A549 (cell line): ENCODE results near the gene SLC22A17.

ENCODE experiments used
- CEBPB ChIP-seq, 2 experiments: fragments of >200 bp in 1 of 2; sonication (Bioruptor Twin) in 1 of 2; formaldehyde crosslinking in 1 of 2; IDR thresholded peaks; 2 replicates each; pipeline ENCODE4 v1.6.1; 2012 to 2016
- CHD4 ChIP-seq: fragments of 200-600 bp; sonication (generic); IDR thresholded peaks from 2 replicates; pipeline ENCODE4 v1.6.1; 2016; ENCODE audit warnings: antibody characterized with exemption, mild to moderate bottlenecking, borderline replicate concordance
- KDM1A ChIP-seq: fragments of 200-600 bp; sonication (generic); IDR thresholded peaks from 2 replicates; pipeline ENCODE4 v1.6.1; 2016; ENCODE audit warnings: low read depth, mild to moderate bottlenecking
- PHF8 ChIP-seq: fragments of 200-600 bp; sonication (generic); IDR thresholded peaks from 2 replicates; pipeline ENCODE4 v1.6.1; 2016; ENCODE audit warnings: low read depth, mild to moderate bottlenecking, antibody characterized with exemption, moderate library complexity, borderline replicate concordance
- POLR2A ChIP-seq: IDR thresholded peaks from 2 replicates; pipeline ENCODE4 v1.6.1; 2012; ENCODE audit warnings: mild to moderate bottlenecking, low read length
- RARB ChIP-seq: fragments of 250-450 bp; sonication (Bioruptor Pico); IDR thresholded peaks from 2 replicates; pipeline ENCODE4 v1.8.0; 2021; ENCODE audit warnings: mild to moderate bottlenecking, moderate library complexity
- RCOR1 ChIP-seq: fragments of 150-350 bp; IDR thresholded peaks from 2 replicates; pipeline ENCODE4 v1.6.1; 2014; ENCODE audit warnings: antibody characterized with exemption, low read length, low read depth
- RFX5 ChIP-seq: fragments of 450-650 bp; IDR thresholded peaks from 2 replicates; pipeline ENCODE4 v1.7.1; 2014; ENCODE audit warnings: antibody characterized with exemption, mild to moderate bottlenecking, moderate library complexity
- SMC3 ChIP-seq: fragments of >200 bp; sonication (Bioruptor Twin); formaldehyde crosslinking; IDR thresholded peaks from 3 replicates; pipeline ENCODE4 v1.6.1; 2018; ENCODE audit warnings: inconsistent platforms
- SREBF2 ChIP-seq: fragments of 450-650 bp; IDR thresholded peaks from 2 replicates; pipeline ENCODE4 v1.6.1; 2014; ENCODE audit warnings: mild to moderate bottlenecking, moderate library complexity
- ZSCAN20 ChIP-seq: fragments of 250-450 bp; sonication (Bioruptor Pico); IDR thresholded peaks from 2 replicates; pipeline ENCODE4 v1.8.0; 2022; ENCODE audit warnings: mild to moderate bottlenecking, moderate library complexity
- TF ChIP-seq, protein P1 (sequence below): fragments of >200 bp; sonication (Bioruptor Twin); formaldehyde crosslinking; IDR thresholded peaks from 3 replicates; pipeline ENCODE4 v1.5.1; 2016
- TF ChIP-seq, protein P2 (sequence below): fragments of 150-350 bp; IDR thresholded peaks from 2 replicates; pipeline ENCODE4 v1.6.1; 2014; ENCODE audit warnings: low read depth, mild to moderate bottlenecking, low read length
- TF ChIP-seq, protein P3 (sequence below): IDR thresholded peaks from 2 replicates; pipeline ENCODE4 v1.6.1; 2012

DNA sequence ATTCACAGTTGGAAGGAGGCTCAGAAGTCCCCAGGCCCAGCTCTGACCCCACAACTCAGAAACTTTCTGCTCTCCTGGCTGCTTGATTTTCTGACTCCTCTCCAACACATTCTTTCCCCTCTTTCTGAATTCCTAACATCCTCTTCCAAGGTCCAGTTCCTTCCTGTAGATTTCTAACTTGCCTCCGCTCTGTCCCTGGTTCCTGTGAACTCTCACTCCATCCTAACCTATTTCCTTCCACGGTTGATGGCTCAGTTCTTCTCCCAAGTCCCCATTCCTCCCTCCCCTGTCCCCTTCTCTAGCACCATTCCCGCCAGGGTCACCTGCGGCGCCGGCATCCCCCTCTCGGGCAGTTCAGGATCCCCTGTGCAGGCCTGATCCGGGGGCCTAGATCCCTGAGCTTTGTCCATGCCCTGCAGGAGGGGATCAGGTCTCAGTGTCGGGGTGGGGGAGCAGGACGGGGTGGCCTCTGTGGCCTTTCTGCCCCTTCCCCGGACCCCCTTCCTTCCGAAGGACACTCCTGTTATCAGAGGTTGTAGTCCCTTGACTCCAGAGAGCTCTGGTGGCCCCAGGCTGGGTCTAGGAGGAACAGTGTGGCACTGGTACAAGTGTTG, 6.0 kb upstream of the SLC22A17 start:
- TF ChIP-seq POLR2A = no peak
- TF ChIP-seq, protein P1, sequence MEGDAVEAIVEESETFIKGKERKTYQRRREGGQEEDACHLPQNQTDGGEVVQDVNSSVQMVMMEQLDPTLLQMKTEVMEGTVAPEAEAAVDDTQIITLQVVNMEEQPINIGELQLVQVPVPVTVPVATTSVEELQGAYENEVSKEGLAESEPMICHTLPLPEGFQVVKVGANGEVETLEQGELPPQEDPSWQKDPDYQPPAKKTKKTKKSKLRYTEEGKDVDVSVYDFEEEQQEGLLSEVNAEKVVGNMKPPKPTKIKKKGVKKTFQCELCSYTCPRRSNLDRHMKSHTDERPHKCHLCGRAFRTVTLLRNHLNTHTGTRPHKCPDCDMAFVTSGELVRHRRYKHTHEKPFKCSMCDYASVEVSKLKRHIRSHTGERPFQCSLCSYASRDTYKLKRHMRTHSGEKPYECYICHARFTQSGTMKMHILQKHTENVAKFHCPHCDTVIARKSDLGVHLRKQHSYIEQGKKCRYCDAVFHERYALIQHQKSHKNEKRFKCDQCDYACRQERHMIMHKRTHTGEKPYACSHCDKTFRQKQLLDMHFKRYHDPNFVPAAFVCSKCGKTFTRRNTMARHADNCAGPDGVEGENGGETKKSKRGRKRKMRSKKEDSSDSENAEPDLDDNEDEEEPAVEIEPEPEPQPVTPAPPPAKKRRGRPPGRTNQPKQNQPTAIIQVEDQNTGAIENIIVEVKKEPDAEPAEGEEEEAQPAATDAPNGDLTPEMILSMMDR = no peak
- no peak for TF ChIP-seq ZSCAN20
- no peak for TF ChIP-seq RFX5
- TF ChIP-seq, protein P2, sequence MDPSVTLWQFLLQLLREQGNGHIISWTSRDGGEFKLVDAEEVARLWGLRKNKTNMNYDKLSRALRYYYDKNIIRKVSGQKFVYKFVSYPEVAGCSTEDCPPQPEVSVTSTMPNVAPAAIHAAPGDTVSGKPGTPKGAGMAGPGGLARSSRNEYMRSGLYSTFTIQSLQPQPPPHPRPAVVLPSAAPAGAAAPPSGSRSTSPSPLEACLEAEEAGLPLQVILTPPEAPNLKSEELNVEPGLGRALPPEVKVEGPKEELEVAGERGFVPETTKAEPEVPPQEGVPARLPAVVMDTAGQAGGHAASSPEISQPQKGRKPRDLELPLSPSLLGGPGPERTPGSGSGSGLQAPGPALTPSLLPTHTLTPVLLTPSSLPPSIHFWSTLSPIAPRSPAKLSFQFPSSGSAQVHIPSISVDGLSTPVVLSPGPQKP = no peak
- TF ChIP-seq SREBF2 = no peak
- no peak for TF ChIP-seq PHF8
- no peak for TF ChIP-seq KDM1A
- no peak for TF ChIP-seq RARB (CRISPR knock-in tag)
- TF ChIP-seq, protein P3, sequence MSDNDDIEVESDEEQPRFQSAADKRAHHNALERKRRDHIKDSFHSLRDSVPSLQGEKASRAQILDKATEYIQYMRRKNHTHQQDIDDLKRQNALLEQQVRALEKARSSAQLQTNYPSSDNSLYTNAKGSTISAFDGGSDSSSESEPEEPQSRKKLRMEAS = no peak
- TF ChIP-seq CEBPB (IDR thresholded peaks at IDR 0.05) = no peak
- no peak for TF ChIP-seq SMC3
- no peak for TF ChIP-seq RCOR1
- no peak for TF ChIP-seq CHD4
